Kidney glomerular epithelial cell (primary cell): ENCODE measurements around the gene TRAF3IP1.
"Not testable (repeated sequence)": the region's sequence is repeated elsewhere in the genome, so short reads cannot be mapped to it uniquely, and the experiment has no call there.

Experiments
- DNase-seq: peaks from one replicate; lab custom pipeline; 2025; lab: John Stamatoyannopoulos, UW

TRAF3IP1 gene

GRCh38 chr2:238308177-238308576 lies 12.1 kb upstream of the TRAF3IP1 start:
- DNase-seq: no peak

GRCh38 chr2:238310721-238311120 lies 9.6 kb upstream of the TRAF3IP1 start:
- not testable (repeated sequence) for DNase-seq

- no peak for DNase-seq
Measured at GRCh38 chr2:238313289-238313990, 6.9 kb upstream of the TRAF3IP1 start.

GRCh38 chr2:238313991-238314350 lies 6.3 kb upstream of the TRAF3IP1 start:
- no peak for DNase-seq

- DNase-seq: no peak
Measured at GRCh38 chr2:238314576-238314975, 5.7 kb upstream of the TRAF3IP1 start.

GRCh38 chr2:238315031-238315595 lies 5.2 kb upstream of the TRAF3IP1 start:
- no peak for DNase-seq

- no peak for DNase-seq
Measured at GRCh38 chr2:238320648-238321281, 447 bp downstream of the TRAF3IP1 start.

GRCh38 chr2:238321467-238321866 lies 1.1 kb downstream of the TRAF3IP1 start:
- DNase-seq: no peak

GRCh38 chr2:238322001-238322411 lies 1.7 kb downstream of the TRAF3IP1 start:
- DNase-seq: no peak

GRCh38 chr2:238324248-238324647 lies 3.9 kb downstream of the TRAF3IP1 start:
- DNase-seq: not testable (repeated sequence)

GRCh38 chr2:238325694-238326093 lies 5.4 kb downstream of the TRAF3IP1 start:
- no peak for DNase-seq

GRCh38 chr2:238326801-238327365 lies 6.6 kb downstream of the TRAF3IP1 start:
- no peak for DNase-seq

GRCh38 chr2:238327751-238328150 lies 7.4 kb downstream of the TRAF3IP1 start:
- DNase-seq: no peak

- DNase-seq: no peak
Measured at GRCh38 chr2:238330391-238330790, 10.1 kb downstream of the TRAF3IP1 start.

- DNase-seq: no peak
Measured at GRCh38 chr2:238331916-238332315, 11.6 kb downstream of the TRAF3IP1 start.

GRCh38 chr2:238334885-238335284 lies 14.6 kb downstream of the TRAF3IP1 start:
- no peak for DNase-seq

GRCh38 chr2:238335591-238335990 lies 15.3 kb downstream of the TRAF3IP1 start:
- DNase-seq: not testable (repeated sequence)

- DNase-seq: no peak
Measured at GRCh38 chr2:238336151-238336550, 15.8 kb downstream of the TRAF3IP1 start.

- DNase-seq: no peak
Measured at GRCh38 chr2:238336793-238337444, 16.6 kb downstream of the TRAF3IP1 start.

- DNase-seq: no peak
Measured at GRCh38 chr2:238337846-238338245, 17.5 kb downstream of the TRAF3IP1 start.

GRCh38 chr2:238338710-238339394 lies 18.5 kb downstream of the TRAF3IP1 start:
- no peak for DNase-seq

GRCh38 chr2:238339395-238339780 lies 19.1 kb downstream of the TRAF3IP1 start:
- DNase-seq: no peak
